T-helper 2 cell treated with Interferon-gamma antibody and Interleukin-4, amounts not matched to agents 5 μg/mL and 100 μg/mL, for 36 hours (primary cell): ENCODE data around the gene SUCNR1.
"Not testable (repeated sequence)": the region's sequence is repeated elsewhere in the genome, so short reads cannot be mapped to it uniquely, and the experiment has no call there.

Experiments
- DNase-seq: peaks from one replicate; pipeline ENCODE4 v3.0.0; 2021; ENCODE audit warnings: low spot score
- H3K27ac Mint-ChIP-seq: one replicate; pipeline ENCODE4 v1.8.0; 2021; ENCODE audit warnings: mild to moderate bottlenecking, mixed read lengths
- H3K27me3 Mint-ChIP-seq: one replicate; pipeline ENCODE4 v1.8.0; 2021; ENCODE audit warnings: low read depth, mixed read lengths
- H3K36me3 Mint-ChIP-seq: one replicate; pipeline ENCODE4 v1.8.0; 2021; ENCODE audit warnings: low read depth, mixed read lengths
- H3K4me1 Mint-ChIP-seq: one replicate; pipeline ENCODE4 v1.8.0; 2021; ENCODE audit warnings: low read depth, mixed read lengths
- H3K4me3 Mint-ChIP-seq: one replicate; pipeline ENCODE4 v1.8.0; 2022; ENCODE audit warnings: mild to moderate bottlenecking, moderate library complexity, mixed read lengths
- H3K9me3 Mint-ChIP-seq: one replicate; pipeline ENCODE4 v1.8.0; 2021; ENCODE audit warnings: mixed read lengths

The SUCNR1 gene

DNA sequence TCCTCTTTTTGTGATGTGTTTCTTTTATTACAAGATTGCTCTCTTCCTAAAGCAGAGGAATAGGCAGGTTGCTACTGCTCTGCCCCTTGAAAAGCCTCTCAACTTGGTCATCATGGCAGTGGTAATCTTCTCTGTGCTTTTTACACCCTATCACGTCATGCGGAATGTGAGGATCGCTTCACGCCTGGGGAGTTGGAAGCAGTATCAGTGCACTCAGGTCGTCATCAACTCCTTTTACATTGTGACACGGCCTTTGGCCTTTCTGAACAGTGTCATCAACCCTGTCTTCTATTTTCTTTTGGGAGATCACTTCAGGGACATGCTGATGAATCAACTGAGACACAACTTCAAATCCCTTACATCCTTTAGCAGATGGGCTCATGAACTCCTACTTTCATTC lies 7.7 kb downstream of the SUCNR1 start:
- no peak overlapping the region for H3K27ac Mint-ChIP-seq
- no peak for DNase-seq
- peaks cover 18% of the 10 kb centered on the region for H3K27me3 Mint-ChIP-seq
- H3K4me3 Mint-ChIP-seq, result no peak overlapping the region
- H3K9me3 Mint-ChIP-seq, result peaks cover 3% of the 10 kb centered on the region
- peaks cover 13% of the 10 kb centered on the region for H3K4me1 Mint-ChIP-seq
- H3K36me3 Mint-ChIP-seq, result no peaks in the 10 kb centered on the region

DNA sequence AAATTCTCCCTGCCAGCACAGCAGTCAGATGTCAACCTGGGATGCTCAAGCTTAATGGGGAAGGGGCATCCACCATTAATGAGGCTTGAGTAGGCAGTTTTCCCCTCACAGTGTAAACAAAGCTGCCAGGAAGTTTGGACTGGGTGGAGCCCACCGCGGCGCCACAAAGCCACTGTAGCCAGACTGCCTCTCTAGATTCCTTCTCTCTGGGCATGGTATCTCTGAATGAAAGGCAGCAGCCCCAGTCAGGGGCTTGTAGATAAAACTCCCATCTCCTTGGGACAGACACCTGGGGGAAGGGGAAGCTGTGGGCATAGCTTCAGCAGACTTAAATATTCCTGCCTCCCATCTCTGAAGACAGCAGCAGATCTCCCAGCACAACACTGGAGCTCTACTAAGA lies 12.0 kb downstream of the SUCNR1 start:
- not testable (repeated sequence) for H3K9me3 Mint-ChIP-seq, DNase-seq, H3K36me3 Mint-ChIP-seq, H3K4me3 Mint-ChIP-seq, H3K27ac Mint-ChIP-seq
- H3K27me3 Mint-ChIP-seq, result peaks cover 14% of the 10 kb centered on the region
- peaks cover 14% of the 10 kb centered on the region for H3K4me1 Mint-ChIP-seq

DNA sequence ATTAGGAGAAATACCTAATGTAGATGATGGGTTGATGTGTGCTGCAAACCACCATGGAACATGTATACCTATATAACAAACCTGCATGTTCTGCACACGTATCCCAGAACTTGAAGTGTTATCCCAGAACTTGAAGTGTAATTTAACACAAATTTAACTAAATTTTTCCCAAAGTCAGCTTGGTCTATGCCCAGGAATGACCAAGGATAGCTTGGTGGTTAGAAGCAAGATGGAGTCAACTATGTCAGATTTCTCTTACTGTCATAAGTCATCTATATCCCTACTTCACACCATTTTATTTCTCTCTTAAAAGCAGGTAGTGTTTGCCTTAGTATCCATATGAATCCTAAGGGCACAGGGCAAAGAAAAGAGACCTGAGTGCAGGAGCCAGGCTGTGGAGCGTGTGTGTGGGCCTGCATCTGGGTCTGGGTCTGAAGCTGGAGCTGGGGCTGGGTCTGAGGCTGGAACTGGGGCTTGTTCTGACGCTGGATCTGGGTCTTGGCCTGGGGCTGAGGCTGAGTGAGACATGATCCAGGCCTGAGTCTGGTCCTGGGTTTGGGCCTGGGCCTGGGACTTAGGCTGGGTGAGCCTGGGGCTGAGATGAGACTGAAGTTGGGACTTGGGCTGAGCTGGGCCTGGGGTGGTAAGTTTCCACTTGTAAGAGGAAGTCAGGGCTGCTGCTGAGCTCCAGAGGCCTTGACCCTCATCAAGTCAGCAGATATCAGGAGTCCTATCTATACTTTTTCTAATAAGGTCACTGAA lies 14.2 kb downstream of the SUCNR1 start:
- Mint-ChIP-seq H3K9me3 (peaks cover 12% of the 10 kb centered on the region), H3K4me1 (peaks cover 26% of the 10 kb centered on the region), H3K36me3 (peaks cover 10% of the 10 kb centered on the region)
- H3K27ac Mint-ChIP-seq, DNase-seq, H3K4me3 Mint-ChIP-seq, H3K27me3 Mint-ChIP-seq: not testable (repeated sequence)

- no peak for DNase-seq
- peak overlapping the region; percentile 88 for H3K27ac Mint-ChIP-seq
- peaks cover 26% of the 10 kb centered on the region for H3K4me1 Mint-ChIP-seq
- H3K27me3 Mint-ChIP-seq, result peaks cover 2% of the 10 kb centered on the region
- H3K9me3 Mint-ChIP-seq, result peaks cover 14% of the 10 kb centered on the region
- peaks cover 16% of the 10 kb centered on the region for H3K36me3 Mint-ChIP-seq
- peak overlapping the region; percentile 63 for H3K4me3 Mint-ChIP-seq
Observed at GRCh38 chr3:151890721-151891141, 17.3 kb downstream of the SUCNR1 start.

DNA sequence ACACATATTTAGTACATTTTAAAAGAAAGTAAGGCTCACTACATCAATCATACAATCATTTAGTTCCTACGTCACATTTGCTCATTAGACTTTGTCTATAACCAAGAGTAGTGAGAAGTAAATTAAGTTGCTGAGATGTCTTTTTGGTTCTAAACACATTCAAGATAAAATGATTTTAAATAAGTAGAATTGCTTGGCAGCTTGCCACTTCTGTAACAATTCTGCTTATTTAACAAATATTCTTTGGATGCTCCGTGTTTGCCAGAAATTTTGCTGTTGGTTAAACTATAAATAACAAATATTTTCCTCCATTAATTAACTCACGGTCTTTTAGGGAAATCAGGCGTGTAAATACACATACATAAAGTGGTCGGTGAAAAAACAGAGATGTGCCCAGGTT lies 18.3 kb downstream of the SUCNR1 start:
- H3K4me3 Mint-ChIP-seq, result no peak overlapping the region
- peaks cover 16% of the 10 kb centered on the region for H3K36me3 Mint-ChIP-seq
- H3K27ac Mint-ChIP-seq, result no peak overlapping the region
- peaks cover 2% of the 10 kb centered on the region for H3K27me3 Mint-ChIP-seq
- peaks cover 14% of the 10 kb centered on the region for H3K9me3 Mint-ChIP-seq
- peaks cover 35% of the 10 kb centered on the region for H3K4me1 Mint-ChIP-seq
- no peak for DNase-seq

DNA sequence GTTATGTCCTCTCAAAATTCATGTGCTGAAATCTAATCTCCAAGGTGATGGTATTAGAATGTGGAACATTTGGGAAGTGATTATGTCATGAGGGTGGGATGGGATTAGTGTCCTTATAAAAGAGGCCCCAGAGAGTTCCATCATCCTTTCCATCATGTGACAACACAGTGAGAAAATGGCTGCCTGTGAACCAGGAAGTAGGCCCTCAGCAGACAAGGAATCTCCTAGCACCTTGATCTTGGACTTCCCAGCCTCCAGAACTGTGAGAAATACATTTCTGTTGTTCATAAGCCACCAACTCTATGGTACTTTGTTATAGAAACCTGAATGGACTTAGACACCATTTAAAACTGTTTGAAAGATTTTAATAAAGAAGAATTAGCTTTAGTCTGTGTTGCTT lies 20.8 kb downstream of the SUCNR1 start:
- H3K4me1 Mint-ChIP-seq, result peaks cover 35% of the 10 kb centered on the region
- H3K27ac Mint-ChIP-seq, result no peak overlapping the region
- no peaks in the 10 kb centered on the region for H3K27me3 Mint-ChIP-seq
- no peak for DNase-seq
- peaks cover 14% of the 10 kb centered on the region for H3K9me3 Mint-ChIP-seq
- H3K4me3 Mint-ChIP-seq, result no peak overlapping the region
- peaks cover 13% of the 10 kb centered on the region for H3K36me3 Mint-ChIP-seq

DNA sequence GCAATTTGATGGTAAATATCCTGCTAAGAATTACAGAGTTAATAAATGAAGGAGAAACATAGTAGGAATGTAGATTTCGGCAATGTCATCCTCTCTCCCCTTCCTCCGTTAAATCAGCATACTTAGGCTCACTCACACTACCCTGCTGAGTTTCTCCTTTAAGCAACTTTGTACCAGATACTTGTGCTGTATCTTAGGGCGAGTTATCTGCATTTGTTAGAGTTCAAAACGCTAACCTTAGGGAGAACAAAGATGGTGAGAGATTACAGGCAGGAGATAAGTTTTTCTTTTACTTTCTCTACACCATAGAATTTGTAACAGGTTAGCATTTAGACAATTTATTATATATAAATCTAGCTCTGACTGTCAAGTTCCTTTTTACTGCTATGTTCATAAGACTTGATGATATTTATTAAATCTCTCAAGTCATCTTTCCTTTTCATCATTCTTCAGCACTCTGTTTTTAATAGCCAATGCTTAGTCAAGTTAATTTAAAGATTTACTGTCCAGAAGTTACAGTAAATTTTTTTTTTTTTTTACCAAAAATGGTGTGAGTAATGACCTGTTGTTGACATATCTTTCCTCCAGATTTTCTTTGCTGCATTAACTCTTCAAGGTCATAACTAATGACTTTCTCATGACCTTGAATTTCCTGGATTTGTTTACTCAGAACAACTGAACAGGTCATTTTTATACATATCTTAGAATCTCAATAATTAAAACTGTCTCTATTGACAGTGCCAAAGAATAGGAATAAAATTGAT lies 22.2 kb downstream of the SUCNR1 start:
- DNase-seq, result no peak
- H3K27ac Mint-ChIP-seq, result peak overlapping the region; percentile 73

DNA sequence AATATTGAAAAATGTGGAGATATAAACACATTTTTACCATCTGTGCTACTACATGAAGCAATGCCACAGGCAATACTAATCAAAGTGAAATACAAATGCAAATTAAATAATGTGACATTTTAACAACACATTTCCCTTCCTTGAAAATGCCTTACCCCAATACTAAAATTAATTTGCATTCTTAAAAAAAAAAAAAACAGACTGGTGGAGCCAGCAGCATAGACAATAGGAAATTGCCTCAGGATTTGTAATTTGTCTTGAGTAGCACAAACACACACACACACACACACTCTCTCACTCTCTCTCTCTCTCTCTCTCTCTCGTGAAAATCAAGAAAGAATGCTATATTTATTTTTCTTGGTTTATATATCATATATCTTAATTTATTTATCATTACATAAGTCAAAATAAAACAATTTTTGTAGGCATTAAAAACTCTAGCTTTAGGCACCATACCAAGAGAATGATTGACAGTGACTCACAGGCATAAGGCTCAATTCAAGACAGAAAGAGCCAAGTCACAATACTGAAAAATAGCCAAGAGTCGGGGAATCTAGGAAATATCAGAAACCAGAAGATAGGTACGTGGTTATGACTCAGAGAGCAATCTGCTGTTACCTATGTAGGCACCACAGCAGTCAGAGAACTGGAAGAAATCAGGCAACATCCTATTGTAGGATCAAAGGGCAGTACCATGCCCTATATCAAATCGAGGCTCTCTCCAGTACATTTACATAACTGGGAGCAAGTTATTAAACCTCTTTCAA lies 23.0 kb downstream of the SUCNR1 start:
- Mint-ChIP-seq H3K4me3 (peak overlapping the region; percentile 7), H3K27me3 (peaks cover 8% of the 10 kb centered on the region), H3K36me3 (peaks cover 6% of the 10 kb centered on the region), H3K4me1 (peaks cover 36% of the 10 kb centered on the region), H3K27ac (no peak overlapping the region), H3K9me3 (peaks cover 5% of the 10 kb centered on the region)
- no peak for DNase-seq

More for the DNA sequence above, 22.2 kb downstream of the SUCNR1 start:
- Mint-ChIP-seq H3K36me3 (peaks cover 11% of the 10 kb centered on the region), H3K4me3 (peak overlapping the region; percentile 56), H3K9me3 (peaks cover 10% of the 10 kb centered on the region), H3K27me3 (peaks cover 5% of the 10 kb centered on the region), H3K4me1 (peaks cover 34% of the 10 kb centered on the region)

GRCh38 chr3:151898121-151898520 lies 24.7 kb downstream of the SUCNR1 start:
- DNase-seq, H3K9me3 Mint-ChIP-seq, H3K36me3 Mint-ChIP-seq, H3K4me3 Mint-ChIP-seq, H3K27ac Mint-ChIP-seq: not testable (repeated sequence)
- Mint-ChIP-seq H3K27me3 (peaks cover 16% of the 10 kb centered on the region), H3K4me1 (peaks cover 40% of the 10 kb centered on the region)

DNA sequence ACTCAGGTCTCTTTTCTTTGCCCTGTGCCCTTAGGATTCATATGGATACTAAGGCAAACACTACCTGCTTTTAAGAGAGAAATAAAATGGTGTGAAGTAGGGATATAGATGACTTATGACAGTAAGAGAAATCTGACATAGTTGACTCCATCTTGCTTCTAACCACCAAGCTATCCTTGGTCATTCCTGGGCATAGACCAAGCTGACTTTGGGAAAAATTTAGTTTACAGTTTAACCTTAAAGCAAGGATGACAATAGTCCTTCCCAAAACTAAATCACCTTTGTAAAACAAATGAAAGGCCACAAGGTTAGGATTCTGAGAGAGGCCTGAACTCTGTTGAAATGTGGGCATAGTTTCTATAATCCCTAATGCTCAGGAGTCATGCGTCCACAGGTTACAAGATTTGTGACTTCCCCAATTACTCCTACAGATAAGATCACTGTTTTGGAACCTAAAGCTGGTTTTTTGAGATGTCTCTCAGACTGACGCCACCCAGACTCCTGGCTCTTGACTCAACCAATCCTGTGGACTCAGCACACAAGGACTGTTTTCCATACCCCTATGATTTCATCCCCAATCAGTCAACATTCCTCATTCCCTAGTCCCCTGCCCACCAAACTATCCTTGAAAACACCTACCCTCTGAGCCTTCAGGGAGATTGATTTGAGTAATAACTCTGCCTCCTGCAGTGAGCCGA lies 25.3 kb downstream of the SUCNR1 start:
- not testable (repeated sequence) for H3K9me3 Mint-ChIP-seq, H3K27ac Mint-ChIP-seq, H3K36me3 Mint-ChIP-seq, DNase-seq, H3K4me3 Mint-ChIP-seq
- Mint-ChIP-seq H3K4me1 (peaks cover 46% of the 10 kb centered on the region), H3K27me3 (peaks cover 17% of the 10 kb centered on the region)

- no peaks in the 10 kb centered on the region for H3K9me3 Mint-ChIP-seq
- H3K27ac Mint-ChIP-seq, result no peak overlapping the region
- H3K4me1 Mint-ChIP-seq, result peaks cover 46% of the 10 kb centered on the region
- peaks cover 17% of the 10 kb centered on the region for H3K27me3 Mint-ChIP-seq
- no peak for DNase-seq
- H3K4me3 Mint-ChIP-seq, result no peak overlapping the region
- H3K36me3 Mint-ChIP-seq, result peaks cover 2% of the 10 kb centered on the region
Observed at GRCh38 chr3:151899996-151900395, 26.6 kb downstream of the SUCNR1 start.

GRCh38 chr3:151900460-151900859 lies 27.0 kb downstream of the SUCNR1 start:
- no peak overlapping the region for H3K27ac Mint-ChIP-seq
- no peak overlapping the region for H3K4me3 Mint-ChIP-seq
- H3K4me1 Mint-ChIP-seq, result peaks cover 41% of the 10 kb centered on the region
- peaks cover 17% of the 10 kb centered on the region for H3K27me3 Mint-ChIP-seq
- no peaks in the 10 kb centered on the region for H3K36me3 Mint-ChIP-seq
- DNase-seq, result no peak
- no peaks in the 10 kb centered on the region for H3K9me3 Mint-ChIP-seq

GRCh38 chr3:151900884-151901643 lies 27.6 kb downstream of the SUCNR1 start:
- no peak overlapping the region for H3K27ac Mint-ChIP-seq

More at GRCh38 chr3:151900884-151901643, 27.6 kb downstream of the SUCNR1 start:
- H3K36me3 Mint-ChIP-seq, result no peaks in the 10 kb centered on the region
- DNase-seq, result no peak
- no peak overlapping the region for H3K4me3 Mint-ChIP-seq
- peaks cover 36% of the 10 kb centered on the region for H3K4me1 Mint-ChIP-seq
- H3K9me3 Mint-ChIP-seq, result no peaks in the 10 kb centered on the region
- peaks cover 17% of the 10 kb centered on the region for H3K27me3 Mint-ChIP-seq
